ENCODE measurements around the gene GABPB1.

- TF ChIP-seq ZSCAN5A (CRISPR knock-in tag; IDR thresholded peaks at IDR 0.05; ENCODE audit: borderline replicate concordance), result no peak
- TF ChIP-seq CHD4 (IDR thresholded peaks at IDR 0.05; ENCODE audit: borderline replicate concordance, low read length), result no peak
- TF ChIP-seq MEIS1 (CRISPR knock-in tag; IDR thresholded peaks at IDR 0.05; ENCODE audit: borderline replicate concordance), result no peak
- TF ChIP-seq, protein P1, sequence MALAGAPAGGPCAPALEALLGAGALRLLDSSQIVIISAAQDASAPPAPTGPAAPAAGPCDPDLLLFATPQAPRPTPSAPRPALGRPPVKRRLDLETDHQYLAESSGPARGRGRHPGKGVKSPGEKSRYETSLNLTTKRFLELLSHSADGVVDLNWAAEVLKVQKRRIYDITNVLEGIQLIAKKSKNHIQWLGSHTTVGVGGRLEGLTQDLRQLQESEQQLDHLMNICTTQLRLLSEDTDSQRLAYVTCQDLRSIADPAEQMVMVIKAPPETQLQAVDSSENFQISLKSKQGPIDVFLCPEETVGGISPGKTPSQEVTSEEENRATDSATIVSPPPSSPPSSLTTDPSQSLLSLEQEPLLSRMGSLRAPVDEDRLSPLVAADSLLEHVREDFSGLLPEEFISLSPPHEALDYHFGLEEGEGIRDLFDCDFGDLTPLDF (CRISPR knock-in tag; IDR thresholded peaks at IDR 0.05), result no peak
- no peak for TF ChIP-seq ZNF17 (CRISPR knock-in tag; IDR thresholded peaks at IDR 0.05)
- no peak for TF ChIP-seq RBM39 (IDR thresholded peaks at IDR 0.05; ENCODE audit: low read depth, low read length, poor library complexity, severe bottlenecking)
- no peak for TF ChIP-seq ZNF468 (CRISPR knock-in tag; IDR thresholded peaks at IDR 0.05)
- no peak for TF ChIP-seq CTCF (CRISPR knock-in tag; IDR thresholded peaks at IDR 0.05)
- no peak for TF ChIP-seq JUNB (CRISPR knock-in tag; IDR thresholded peaks at IDR 0.05; ENCODE audit: borderline replicate concordance)
- TF ChIP-seq TCF7L2 (IDR thresholded peaks at IDR 0.05; ENCODE audit: low read depth, low read length), result no peak
- no peak for TF ChIP-seq ZNF329 (CRISPR knock-in tag; IDR thresholded peaks at IDR 0.05; ENCODE audit: low read depth)
- TF ChIP-seq TOE1 (CRISPR knock-in tag; IDR thresholded peaks at IDR 0.05), result no peak
- no peak for TF ChIP-seq PBX3 (CRISPR knock-in tag; IDR thresholded peaks at IDR 0.05; ENCODE audit: borderline replicate concordance)
Measured at GRCh38 chr15:50241684-50242450, 113.1 kb downstream of the GABPB1 start.

All from HepG2 (cell line).